ENCODE results near the gene NFAT5.

DNA sequence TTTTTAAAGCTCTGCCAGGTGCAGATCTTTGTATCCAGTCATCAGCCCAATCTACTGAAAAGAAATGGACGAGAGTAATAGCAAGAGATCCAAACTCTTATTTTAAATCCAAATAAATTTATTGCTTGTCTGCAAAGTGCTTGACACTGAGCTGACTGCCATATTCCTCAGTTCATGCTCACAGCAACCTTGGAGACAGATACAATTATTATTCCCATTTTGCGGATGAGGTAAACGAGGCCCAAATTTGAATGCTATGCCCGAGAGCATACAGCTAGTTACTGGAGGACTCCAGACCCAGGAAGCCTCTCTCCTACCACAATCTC, 188.3 kb downstream of the NFAT5 start:
- TF ChIP-seq, protein P1, sequence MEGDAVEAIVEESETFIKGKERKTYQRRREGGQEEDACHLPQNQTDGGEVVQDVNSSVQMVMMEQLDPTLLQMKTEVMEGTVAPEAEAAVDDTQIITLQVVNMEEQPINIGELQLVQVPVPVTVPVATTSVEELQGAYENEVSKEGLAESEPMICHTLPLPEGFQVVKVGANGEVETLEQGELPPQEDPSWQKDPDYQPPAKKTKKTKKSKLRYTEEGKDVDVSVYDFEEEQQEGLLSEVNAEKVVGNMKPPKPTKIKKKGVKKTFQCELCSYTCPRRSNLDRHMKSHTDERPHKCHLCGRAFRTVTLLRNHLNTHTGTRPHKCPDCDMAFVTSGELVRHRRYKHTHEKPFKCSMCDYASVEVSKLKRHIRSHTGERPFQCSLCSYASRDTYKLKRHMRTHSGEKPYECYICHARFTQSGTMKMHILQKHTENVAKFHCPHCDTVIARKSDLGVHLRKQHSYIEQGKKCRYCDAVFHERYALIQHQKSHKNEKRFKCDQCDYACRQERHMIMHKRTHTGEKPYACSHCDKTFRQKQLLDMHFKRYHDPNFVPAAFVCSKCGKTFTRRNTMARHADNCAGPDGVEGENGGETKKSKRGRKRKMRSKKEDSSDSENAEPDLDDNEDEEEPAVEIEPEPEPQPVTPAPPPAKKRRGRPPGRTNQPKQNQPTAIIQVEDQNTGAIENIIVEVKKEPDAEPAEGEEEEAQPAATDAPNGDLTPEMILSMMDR (IDR thresholded peaks at IDR 0.05) = no peak
- TF ChIP-seq POLR2A (IDR thresholded peaks at IDR 0.05) = no peak
